Measurements from ENCODE around the gene NEURL3. TPM values are rescaled to one million over a fixed set of nuclear protein-coding genes. Genes with fewer than 3 reads are reported as not detected.
A peak's percentile ranks its signal among the peaks of the same experiment; 100 is the strongest.

NEURL3 gene
- total and polyA plus RNA-seq, 2 of the 8 experiments (the other 6 are each of a cell fraction or from before 2014, with no cell fraction given), result not detected

- Histone ChIP-seq H3K27ac (ENCODE audit: low read depth, low read length) (no peak overlapping the region), H3K4ac (replicated peaks; ENCODE audit: insufficient read length, low read depth, low read length) (no peak overlapping the region), H2BK120ac (replicated peaks; ENCODE audit: low read depth, low read length) (no peak overlapping the region), H3K79me2 (ENCODE audit: control insufficient read depth in 1 of 2, insufficient read depth in 2 of 2, low read length in 2 of 2) (no peaks in the 10 kb centered on the region), H4K20me1 (replicated peaks in 1 of 2; ENCODE audit: control insufficient read depth in 1 of 2, insufficient read depth in 2 of 2, low read length in 2 of 2) (peaks cover 9 to 11% of the 10 kb centered on the region in 2 experiments), H4K91ac (replicated peaks; ENCODE audit: insufficient read length, low read length) (no peak overlapping the region), H2AFZ (ENCODE audit: low read length) (no peak overlapping the region), H4K5ac (ENCODE audit: insufficient read length, low read depth, low read length) (no peak overlapping the region), H3K4me2 (ENCODE audit: insufficient read depth in 1 of 2, low read depth in 2 of 2, low read length in 2 of 2) (peak overlapping the region; percentile 79 to 90), H3K9ac (replicated peaks in 1 of 4; ENCODE audit: extremely low read depth in 1 of 4, low read depth in 3 of 4, low read length in 3 of 4) (peak overlapping the region in 1 of 4 experiments; percentile 13; a peak in 5 of 7 replicates), H4K8ac (ENCODE audit: extremely low read depth, insufficient read depth, low read length) (peak overlapping the region; percentile 31; the same call in 1 of the 2 replicates), H2AK5ac (ENCODE audit: low read depth, low read length) (no peak overlapping the region), H2BK20ac (ENCODE audit: low read length) (no peak overlapping the region), H3K56ac (replicated peaks; ENCODE audit: insufficient read length, low read depth, low read length) (no peak overlapping the region), H3K4me3 (ENCODE audit: extremely low read depth in 1 of 4, insufficient read depth in 2 of 4, low read depth in 3 of 4, low read length in 4 of 4) (peak overlapping the region; percentile 19 to 73 (median 53); a peak in 7 of 8 replicates), H3K23ac (ENCODE audit: insufficient read length) (no peak overlapping the region), H2BK15ac (ENCODE audit: low read length) (no peak overlapping the region), H3K4me1 (replicated peaks in 1 of 4; ENCODE audit: control insufficient read depth in 3 of 4, insufficient read depth in 4 of 4, low read length in 3 of 4) (peaks cover 3 to 26% (median 18%) of the 10 kb centered on the region in 4 experiments), H3K79me1 (ENCODE audit: low read depth, low read length) (no peaks in the 10 kb centered on the region; the same call in none of the 2 replicates), H3K27me3 (replicated peaks in 1 of 4; ENCODE audit: control insufficient read depth in 3 of 4, extremely low read depth in 1 of 4, insufficient read depth in 3 of 4, low read length in 3 of 4) (peaks cover 10 to 30% (median 25%) of the 10 kb centered on the region in 4 experiments; a peak in 6 of 7 replicates), H3K18ac (ENCODE audit: extremely low read depth, low read length) (no peak overlapping the region), H3K23me2 (ENCODE audit: low read depth, low read length) (peaks cover 14% of the 10 kb centered on the region; the same call in 1 of the 2 replicates), H3K9me3 (ENCODE audit: insufficient read depth in 2 of 2, low read depth in 1 of 2, low read length in 1 of 2) (no peaks in the 10 kb centered on the region), H2BK12ac (ENCODE audit: low read depth, low read length) (peak overlapping the region; percentile 70), H3K36me3 (ENCODE audit: control insufficient read depth in 2 of 4, insufficient read depth in 4 of 4, low read length in 3 of 4) (no peaks in the 10 kb centered on the region), H2BK5ac (ENCODE audit: low read depth, low read length) (0 out of 2 replicates have a peak overlapping the region, but pooled peaks have one; percentile 23), H3K14ac (ENCODE audit: insufficient read length) (no peak overlapping the region)
- WGBS, 2 experiments (ENCODE audit: extremely low coverage in 1 of 2, insufficient coverage in 1 of 2, insufficient read length in 1 of 2, insufficient replicate concordance in 2 of 2, low coverage in 1 of 2, low lambda C conversion rate in 2 of 2, missing lambda C conversion rate in 1 of 2), result 5% methylated on average over 27 of the region's 36 CpGs; no CpG with 5 or more reads in 1 of the 2 experiments
- FAIRE-seq (no peak), DNase-seq (ENCODE audit: low read depth in 1 of 2, low spot score in 2 of 2) (no peak)
- ChIA-PET CTCF (ENCODE audit: partially characterized antibody) (interaction anchor here (1.0 to 18.5 kb wide), 6 partner anchors 10 to 131 kb away, joined by 3 to 361 read pairs (median 13); partner anchors contain the start of gene NEURL3), POLR2A (ENCODE audit: partially characterized antibody) (interaction anchor here (1.1 to 4.6 kb wide), 3 partner anchors 11 to 26 kb away, joined by 3 to 33 read pairs (median 5); no protein-coding TSS in a partner anchor)
- peak; percentile 82 for TF ChIP-seq SUZ12 (IDR thresholded peaks at IDR 0.05; ENCODE audit: low read length)
- TF ChIP-seq CBX8 (IDR thresholded peaks at IDR 0.05; ENCODE audit: borderline replicate concordance, low read depth, low read length), result no peak
- no peak for TF ChIP-seq ASH2L (IDR thresholded peaks at IDR 0.05; ENCODE audit: low read length)
- TF ChIP-seq EZH2 (IDR thresholded peaks at IDR 0.05; ENCODE audit: low read depth, low read length, severe bottlenecking), result peak; percentile 59
- no peak for TF ChIP-seq RAD21 (IDR thresholded peaks at IDR 0.05 in 1 of 2, conservative IDR thresholded peaks at IDR 0.05 in 1 of 2; ENCODE audit: low read depth in 2 of 2, low read length in 2 of 2)
- no peak for TF ChIP-seq PHF8 (conservative IDR thresholded peaks at IDR 0.05; ENCODE audit: low read depth, low read length)
- no peak for TF ChIP-seq MAX (IDR thresholded peaks at IDR 0.05)
- TF ChIP-seq SP2 (IDR thresholded peaks at IDR 0.05; ENCODE audit: low read length), result no peak
- no peak for TF ChIP-seq CBX5 (IDR thresholded peaks at IDR 0.05; ENCODE audit: low read depth, low read length)
- peak; percentile 8 for TF ChIP-seq KDM4A (IDR thresholded peaks at IDR 0.05; ENCODE audit: low read depth, low read length, severe bottlenecking)
- no peak for TF ChIP-seq GABPA (IDR thresholded peaks at IDR 0.05; ENCODE audit: borderline replicate concordance, insufficient read depth, low read length)
Observed at GRCh38 chr2:96537734-96538486, 32.8 kb upstream of the NEURL3 start.

Data from H1 (cell line).